ENCODE data around the gene ZBTB38. TPM values are rescaled to one million over a fixed set of nuclear protein-coding genes. Genes with fewer than 3 reads are reported as not detected.

Gene ZBTB38
- total RNA-seq, 1 experiment from 2014 or later, result 17.0 TPM

GRCh38 chr3:141406265-141406664 is 38.0 kb downstream of the ZBTB38 start:
- no TSS peak for BruUV-seq (replicated peaks)
- no peaks in the 10 kb centered on the region for H3K9me2 ChIP-seq (replicated peaks; ENCODE audit: low read length)
- CTCF ChIA-PET, result no interaction called here
- no peaks in the 10 kb centered on the region for H3K27me3 ChIP-seq (ENCODE audit: low read length)
- TF ChIP-seq CTCF (conservative IDR thresholded peaks at IDR 0.05; ENCODE audit: low read depth, low read length) (no peak), EZH2 (IDR thresholded peaks at IDR 0.05; ENCODE audit: low read length, unreplicated experiment) (no peak), EZH2phosphoT487 (IDR thresholded peaks at IDR 0.05; ENCODE audit: borderline replicate concordance, low read length) (no peak)
- DNase-seq (no peak), ATAC-seq (no peak)
- no peaks in the 10 kb centered on the region for H4K20me1 ChIP-seq (ENCODE audit: low read length)
- H3K4me2 ChIP-seq (ENCODE audit: low read length), result no peak overlapping the region
- H3K27ac ChIP-seq (ENCODE audit: low read length), result no peak overlapping the region
- intact Hi-C loops (cut with micrococcal nuclease), result loop anchor here (5.0 kb wide), 1 partner anchor 36 kb away; no protein-coding TSS in a partner anchor
- peaks cover 55% of the 10 kb centered on the region for H3K4me1 ChIP-seq (ENCODE audit: insufficient read depth, low read length)
- H3K9me3 ChIP-seq (ENCODE audit: low read length), result no peaks in the 10 kb centered on the region
- no peak overlapping the region for H3K9ac ChIP-seq (ENCODE audit: low read length)
- H3F3A ChIP-seq (ENCODE audit: low read length, unreplicated experiment), result no peaks in the 10 kb centered on the region
- POLR2A ChIA-PET (ENCODE audit: unreplicated experiment), result no interaction called here
- H3K36me3 ChIP-seq (ENCODE audit: low read depth, low read length), result peaks cover 9% of the 10 kb centered on the region
- no peaks in the 10 kb centered on the region; the same call in 1 of the 2 replicates for H3K79me2 ChIP-seq (ENCODE audit: low read length)
- H3K4me3 ChIP-seq (ENCODE audit: low read length), result no peak overlapping the region
- H2AFZ ChIP-seq (ENCODE audit: low read length), result no peak overlapping the region

GRCh38 chr3:141407047-141407446 is 38.7 kb downstream of the ZBTB38 start:
- CTCF ChIA-PET, result no interaction called here
- H3K79me2 ChIP-seq (ENCODE audit: low read length), result no peaks in the 10 kb centered on the region; the same call in 1 of the 2 replicates
- BruUV-seq (replicated peaks), result no TSS peak
- no peaks in the 10 kb centered on the region for H3K27me3 ChIP-seq (ENCODE audit: low read length)
- no peak for TF ChIP-seq EZH2 (IDR thresholded peaks at IDR 0.05; ENCODE audit: low read length, unreplicated experiment)
- no peak for TF ChIP-seq EZH2phosphoT487 (IDR thresholded peaks at IDR 0.05; ENCODE audit: borderline replicate concordance, low read length)
- TF ChIP-seq CTCF (conservative IDR thresholded peaks at IDR 0.05; ENCODE audit: low read depth, low read length), result no peak
- H3K4me2 ChIP-seq (ENCODE audit: low read length), result no peak overlapping the region
- no peaks in the 10 kb centered on the region for H4K20me1 ChIP-seq (ENCODE audit: low read length)
- H3F3A ChIP-seq (ENCODE audit: low read length, unreplicated experiment), result no peaks in the 10 kb centered on the region
- POLR2A ChIA-PET (ENCODE audit: unreplicated experiment), result no interaction called here
- peaks cover 56% of the 10 kb centered on the region for H3K4me1 ChIP-seq (ENCODE audit: insufficient read depth, low read length)
- no peak overlapping the region for H3K27ac ChIP-seq (ENCODE audit: low read length)
- no peak overlapping the region for H3K9ac ChIP-seq (ENCODE audit: low read length)
- H2AFZ ChIP-seq (ENCODE audit: low read length), result no peak overlapping the region
- intact Hi-C loops (cut with micrococcal nuclease), result loop anchor here (5.0 kb wide), 1 partner anchor 35 kb away; no protein-coding TSS in a partner anchor
- ATAC-seq, result no peak
- H3K4me3 ChIP-seq (ENCODE audit: low read length), result no peak overlapping the region
- H3K9me2 ChIP-seq (replicated peaks; ENCODE audit: low read length), result no peaks in the 10 kb centered on the region
- peaks cover 9% of the 10 kb centered on the region for H3K36me3 ChIP-seq (ENCODE audit: low read depth, low read length)
- no peaks in the 10 kb centered on the region for H3K9me3 ChIP-seq (ENCODE audit: low read length)
- DNase-seq, result no peak

- H3K9ac ChIP-seq (ENCODE audit: low read length), result no peak overlapping the region
- H3K27ac ChIP-seq (ENCODE audit: low read length), result no peak overlapping the region
- TF ChIP-seq CTCF (conservative IDR thresholded peaks at IDR 0.05; ENCODE audit: low read depth, low read length) (no peak), EZH2 (IDR thresholded peaks at IDR 0.05; ENCODE audit: low read length, unreplicated experiment) (no peak), EZH2phosphoT487 (IDR thresholded peaks at IDR 0.05; ENCODE audit: borderline replicate concordance, low read length) (no peak)
- no peaks in the 10 kb centered on the region for H3F3A ChIP-seq (ENCODE audit: low read length, unreplicated experiment)
- no peaks in the 10 kb centered on the region for H3K9me2 ChIP-seq (replicated peaks; ENCODE audit: low read length)
- H3K4me2 ChIP-seq (ENCODE audit: low read length), result no peak overlapping the region
- no peaks in the 10 kb centered on the region for H3K9me3 ChIP-seq (ENCODE audit: low read length)
- H3K36me3 ChIP-seq (ENCODE audit: low read depth, low read length), result peaks cover 9% of the 10 kb centered on the region
- no peaks in the 10 kb centered on the region; the same call in 1 of the 2 replicates for H3K79me2 ChIP-seq (ENCODE audit: low read length)
- H4K20me1 ChIP-seq (ENCODE audit: low read length), result no peaks in the 10 kb centered on the region
- no peak for ATAC-seq
- peaks cover 63% of the 10 kb centered on the region for H3K4me1 ChIP-seq (ENCODE audit: insufficient read depth, low read length)
- H3K27me3 ChIP-seq (ENCODE audit: low read length), result no peaks in the 10 kb centered on the region
- BruUV-seq (replicated peaks), result no TSS peak
- H3K4me3 ChIP-seq (ENCODE audit: low read length), result no peak overlapping the region
- CTCF ChIA-PET, result no interaction called here
- no peak for DNase-seq
- no peak overlapping the region for H2AFZ ChIP-seq (ENCODE audit: low read length)
- intact Hi-C loops (cut with micrococcal nuclease), result loop anchor here (5.0 kb wide), 1 partner anchor 34 kb away; no protein-coding TSS in a partner anchor
- POLR2A ChIA-PET (ENCODE audit: unreplicated experiment), result no interaction called here
Observed at GRCh38 chr3:141407825-141408224, 39.5 kb downstream of the ZBTB38 start.
